HL-60 (cell line): ENCODE results near the gene INPP5J.

Experiments used
- GABPA ChIP-seq: IDR thresholded peaks from 2 replicates; pipeline ENCODE4 v1.6.1; 2012; ENCODE audit warnings: low read depth
- POLR2AphosphoS5 ChIP-seq: IDR thresholded peaks from 2 replicates; pipeline ENCODE4 v1.6.1; 2012; ENCODE audit warnings: low read depth
- SPI1 ChIP-seq: IDR thresholded peaks from 2 replicates; pipeline ENCODE4 v1.6.1; 2012; ENCODE audit warnings: low read depth, mild to moderate bottlenecking, borderline replicate concordance
- TF ChIP-seq, protein P1 (sequence below): IDR thresholded peaks from one replicate; pipeline ENCODE4 v1.5.1; 2011; ENCODE audit warnings: low read length, control low read depth, inconsistent platforms; ENCODE audit not compliant: insufficient read depth
- TF ChIP-seq, protein P2 (sequence below): IDR thresholded peaks from 2 replicates; pipeline ENCODE4 v1.6.1; 2012; ENCODE audit warnings: low read depth; ENCODE audit not compliant: insufficient replicate concordance

DNA sequence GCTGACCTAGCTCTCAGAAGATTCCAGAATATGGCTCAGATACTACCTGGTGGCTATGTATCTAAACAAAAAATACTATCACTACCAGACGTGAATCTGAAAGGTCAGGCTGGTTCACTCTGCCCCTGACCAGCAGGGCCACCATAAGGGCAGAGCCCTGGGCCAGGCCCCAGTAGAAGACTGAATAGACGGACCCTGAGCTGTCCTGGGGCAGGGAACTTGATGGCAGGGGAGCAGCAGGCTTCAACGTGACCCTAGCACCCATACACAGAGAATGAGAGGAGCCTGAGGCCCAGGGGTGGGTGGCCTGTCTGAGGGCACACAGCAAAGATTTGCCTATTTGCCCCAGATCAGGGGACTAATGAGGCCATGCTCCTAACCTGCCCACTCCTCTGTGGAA is 30.6 kb downstream of the INPP5J start:
- TF ChIP-seq POLR2AphosphoS5 (no peak), SPI1 (no peak), GABPA (no peak)
- TF ChIP-seq, protein P1, sequence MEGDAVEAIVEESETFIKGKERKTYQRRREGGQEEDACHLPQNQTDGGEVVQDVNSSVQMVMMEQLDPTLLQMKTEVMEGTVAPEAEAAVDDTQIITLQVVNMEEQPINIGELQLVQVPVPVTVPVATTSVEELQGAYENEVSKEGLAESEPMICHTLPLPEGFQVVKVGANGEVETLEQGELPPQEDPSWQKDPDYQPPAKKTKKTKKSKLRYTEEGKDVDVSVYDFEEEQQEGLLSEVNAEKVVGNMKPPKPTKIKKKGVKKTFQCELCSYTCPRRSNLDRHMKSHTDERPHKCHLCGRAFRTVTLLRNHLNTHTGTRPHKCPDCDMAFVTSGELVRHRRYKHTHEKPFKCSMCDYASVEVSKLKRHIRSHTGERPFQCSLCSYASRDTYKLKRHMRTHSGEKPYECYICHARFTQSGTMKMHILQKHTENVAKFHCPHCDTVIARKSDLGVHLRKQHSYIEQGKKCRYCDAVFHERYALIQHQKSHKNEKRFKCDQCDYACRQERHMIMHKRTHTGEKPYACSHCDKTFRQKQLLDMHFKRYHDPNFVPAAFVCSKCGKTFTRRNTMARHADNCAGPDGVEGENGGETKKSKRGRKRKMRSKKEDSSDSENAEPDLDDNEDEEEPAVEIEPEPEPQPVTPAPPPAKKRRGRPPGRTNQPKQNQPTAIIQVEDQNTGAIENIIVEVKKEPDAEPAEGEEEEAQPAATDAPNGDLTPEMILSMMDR = no peak
- TF ChIP-seq, protein P2, sequence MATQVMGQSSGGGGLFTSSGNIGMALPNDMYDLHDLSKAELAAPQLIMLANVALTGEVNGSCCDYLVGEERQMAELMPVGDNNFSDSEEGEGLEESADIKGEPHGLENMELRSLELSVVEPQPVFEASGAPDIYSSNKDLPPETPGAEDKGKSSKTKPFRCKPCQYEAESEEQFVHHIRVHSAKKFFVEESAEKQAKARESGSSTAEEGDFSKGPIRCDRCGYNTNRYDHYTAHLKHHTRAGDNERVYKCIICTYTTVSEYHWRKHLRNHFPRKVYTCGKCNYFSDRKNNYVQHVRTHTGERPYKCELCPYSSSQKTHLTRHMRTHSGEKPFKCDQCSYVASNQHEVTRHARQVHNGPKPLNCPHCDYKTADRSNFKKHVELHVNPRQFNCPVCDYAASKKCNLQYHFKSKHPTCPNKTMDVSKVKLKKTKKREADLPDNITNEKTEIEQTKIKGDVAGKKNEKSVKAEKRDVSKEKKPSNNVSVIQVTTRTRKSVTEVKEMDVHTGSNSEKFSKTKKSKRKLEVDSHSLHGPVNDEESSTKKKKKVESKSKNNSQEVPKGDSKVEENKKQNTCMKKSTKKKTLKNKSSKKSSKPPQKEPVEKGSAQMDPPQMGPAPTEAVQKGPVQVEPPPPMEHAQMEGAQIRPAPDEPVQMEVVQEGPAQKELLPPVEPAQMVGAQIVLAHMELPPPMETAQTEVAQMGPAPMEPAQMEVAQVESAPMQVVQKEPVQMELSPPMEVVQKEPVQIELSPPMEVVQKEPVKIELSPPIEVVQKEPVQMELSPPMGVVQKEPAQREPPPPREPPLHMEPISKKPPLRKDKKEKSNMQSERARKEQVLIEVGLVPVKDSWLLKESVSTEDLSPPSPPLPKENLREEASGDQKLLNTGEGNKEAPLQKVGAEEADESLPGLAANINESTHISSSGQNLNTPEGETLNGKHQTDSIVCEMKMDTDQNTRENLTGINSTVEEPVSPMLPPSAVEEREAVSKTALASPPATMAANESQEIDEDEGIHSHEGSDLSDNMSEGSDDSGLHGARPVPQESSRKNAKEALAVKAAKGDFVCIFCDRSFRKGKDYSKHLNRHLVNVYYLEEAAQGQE = no peak
